ENCODE data around the gene PDZRN4. TPM values are rescaled to one million over a fixed set of nuclear protein-coding genes. Genes with fewer than 3 reads are reported as not detected.
"Not testable (repeated sequence)": the region's sequence is repeated elsewhere in the genome, so short reads cannot be mapped to it uniquely, and the experiment has no call there.

Gene PDZRN4
- total RNA-seq, 4 donors from 2014 or later, result 0.54 to 2.9 (median 1.1) TPM

DNA sequence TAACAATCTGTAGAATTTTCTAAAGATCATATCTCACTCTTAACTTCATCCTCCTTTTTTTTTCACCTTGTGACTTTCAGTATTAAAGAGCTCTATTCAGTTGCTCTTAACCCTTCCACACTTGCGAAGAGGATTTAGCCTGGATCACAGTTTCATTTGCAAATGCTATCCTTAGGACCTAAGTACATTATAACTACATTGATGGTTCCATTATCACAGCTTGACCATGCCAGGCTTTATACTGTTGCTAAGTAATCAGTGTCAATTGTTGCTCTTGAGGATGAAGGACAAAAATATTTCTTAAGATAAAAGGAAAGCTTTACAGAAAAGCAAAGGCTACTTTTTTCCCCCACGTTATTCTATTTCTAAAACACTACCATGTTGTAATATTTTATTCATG is 122.2 kb downstream of the PDZRN4 start:
- no peak overlapping the region for H3K4me3 ChIP-seq (replicated peaks in 1 of 3)
- WGBS, 2 donors, result 93% methylated on average over 2 of the region's 2 CpGs
- H3K9me3 ChIP-seq, result no peaks in the 10 kb centered on the region
- intact Hi-C loops (cut with DNase I), result no loop called here
- DNase-seq, result no peak
- no peaks in the 10 kb centered on the region for H3K36me3 ChIP-seq
- H3K27me3 ChIP-seq, result no peaks in the 10 kb centered on the region
- no peaks in the 10 kb centered on the region for H3K4me1 ChIP-seq
- TF ChIP-seq POLR2A (IDR thresholded peaks at IDR 0.05) (no peak), CTCF (IDR thresholded peaks at IDR 0.05) (no peak)
- H3K27ac ChIP-seq, result no peak overlapping the region

DNA sequence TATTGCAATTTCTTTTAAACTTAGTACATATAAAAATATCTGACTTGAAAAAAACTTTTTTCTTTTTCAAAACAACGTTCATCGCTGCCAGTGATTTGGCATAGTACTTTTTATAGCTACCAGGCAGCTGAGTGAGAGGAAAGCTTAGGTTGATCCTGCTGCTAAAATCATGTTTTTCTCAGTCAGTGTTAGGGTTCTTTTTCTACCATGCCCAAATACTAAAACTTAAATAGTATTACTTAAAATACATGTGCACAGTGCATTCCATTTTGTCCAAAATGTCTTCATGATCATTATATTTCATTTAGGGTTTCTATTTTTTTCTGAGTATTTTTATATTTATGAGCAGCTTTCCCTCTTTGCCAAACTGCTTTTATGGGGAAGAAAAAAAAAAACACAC is 123.8 kb downstream of the PDZRN4 start:
- Histone ChIP-seq H3K4me3 (replicated peaks in 1 of 3) (no peak overlapping the region), H3K27ac (no peak overlapping the region), H3K9me3 (no peaks in the 10 kb centered on the region), H3K36me3 (no peaks in the 10 kb centered on the region), H3K27me3 (no peaks in the 10 kb centered on the region), H3K4me1 (no peaks in the 10 kb centered on the region)
- 84 to 87% methylated on average over 2 of the region's 2 CpGs for WGBS, 2 donors
- no peak for TF ChIP-seq POLR2A (IDR thresholded peaks at IDR 0.05)
- TF ChIP-seq CTCF (IDR thresholded peaks at IDR 0.05), result no peak
- intact Hi-C loops (cut with DNase I), result no loop called here
- no peak for DNase-seq

DNA sequence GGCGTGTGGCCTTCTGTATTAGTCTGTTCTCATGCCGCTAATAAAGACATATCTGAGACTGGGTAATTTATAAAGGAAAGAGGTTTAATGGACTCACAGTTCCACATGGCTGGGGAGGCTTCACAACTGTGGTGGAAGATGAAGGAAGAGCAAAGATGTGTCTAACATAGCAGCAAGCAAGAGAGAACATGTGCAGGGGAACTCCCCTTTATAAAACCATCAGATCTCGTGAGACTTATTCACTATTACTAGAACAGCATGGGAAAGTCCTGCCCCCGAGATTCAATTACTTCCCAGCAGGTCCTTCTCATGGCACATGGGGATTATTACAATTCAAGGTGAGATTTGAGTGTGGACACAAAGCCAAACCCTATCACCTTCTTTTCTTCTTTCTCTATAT is 124.3 kb downstream of the PDZRN4 start:
- intact Hi-C loops (cut with DNase I); H3K27ac ChIP-seq; H3K4me3 ChIP-seq (replicated peaks in 1 of 3); H3K9me3 ChIP-seq; DNase-seq; H3K36me3 ChIP-seq; H3K4me1 ChIP-seq; H3K27me3 ChIP-seq: not testable (repeated sequence)
- 81% methylated on average over 4 of the region's 4 CpGs for WGBS, 2 donors

GRCh38 chr12:41325336-41325735 is 137.2 kb downstream of the PDZRN4 start:
- Histone ChIP-seq H3K9me3 (no peaks in the 10 kb centered on the region), H3K27me3 (no peaks in the 10 kb centered on the region), H3K4me1 (no peaks in the 10 kb centered on the region), H3K36me3 (no peaks in the 10 kb centered on the region), H3K27ac (no peak overlapping the region), H3K4me3 (replicated peaks in 1 of 3) (no peak overlapping the region)
- no peak for DNase-seq
- intact Hi-C loops (cut with DNase I), result no loop called here
- 88 to 91% methylated on average over 3 of the region's 3 CpGs for WGBS, 2 donors
- TF ChIP-seq POLR2A (IDR thresholded peaks at IDR 0.05) (no peak), CTCF (IDR thresholded peaks at IDR 0.05) (no peak)

- intact Hi-C loops (cut with DNase I), result no loop called here
- Histone ChIP-seq H3K27me3 (no peaks in the 10 kb centered on the region), H3K9me3 (no peaks in the 10 kb centered on the region), H3K36me3 (no peaks in the 10 kb centered on the region), H3K4me1 (no peaks in the 10 kb centered on the region), H3K4me3 (replicated peaks in 1 of 3) (no peak overlapping the region), H3K27ac (no peak overlapping the region)
- whole genome bisulfite sequencing, 2 donors, result 38 to 40% methylated on average over 4 of the region's 4 CpGs
- TF ChIP-seq POLR2A (IDR thresholded peaks at IDR 0.05), result no peak
- TF ChIP-seq CTCF (IDR thresholded peaks at IDR 0.05), result no peak
- no peak for DNase-seq
These were observed 139.2 kb downstream of the PDZRN4 start for GRCh38 chr12:41327096-41327895.

Data from thyroid gland (tissue), 4 donors.